Stimulated activated CD4-positive, alpha-beta T cell treated with anti-CD3 and anti-CD28 coated beads, Interleukin-4, amount 100 ng/mL, for 48 hours (primary cell): ENCODE data around the gene LMAN2L.

Source experiments
- DNase-seq, 2 donors: peaks; one replicate each; pipeline ENCODE4 v3.0.0-alpha.2; 2020; ENCODE audit warnings: low read depth in 2 of 2

Gene LMAN2L

GRCh38 chr2:96703021-96703751 lies 36.7 kb downstream of the LMAN2L start:
- DNase-seq, result no peak

- DNase-seq, result no peak
These were observed 37.6 kb downstream of the LMAN2L start for GRCh38 chr2:96702098-96702785.

DNA sequence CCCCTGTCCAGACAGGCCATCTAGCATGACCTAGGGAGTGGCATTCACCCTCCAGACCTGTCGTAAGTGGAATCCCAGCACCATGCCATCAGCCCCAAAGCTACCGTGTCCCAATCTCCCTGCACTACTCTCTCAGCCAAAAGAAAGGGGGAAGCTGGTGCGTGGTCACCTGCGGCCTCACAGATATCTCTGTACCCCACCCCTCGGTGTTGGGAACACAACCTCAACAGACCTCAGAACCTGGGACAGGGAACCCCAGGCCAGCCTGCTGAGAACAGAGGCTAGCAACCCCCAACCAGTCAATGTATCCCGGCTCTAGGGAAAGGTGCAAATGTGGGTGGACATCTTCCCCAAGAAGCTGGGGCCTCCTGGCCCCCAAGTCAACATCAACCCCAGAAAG lies 38.2 kb downstream of the LMAN2L start:
- DNase-seq, result no peak

GRCh38 chr2:96700086-96700485 lies 39.8 kb downstream of the LMAN2L start:
- DNase-seq, result no peak

- no peak for DNase-seq
These were observed 40.2 kb downstream of the LMAN2L start for GRCh38 chr2:96699621-96700020.

- no peak for DNase-seq
These were observed 40.8 kb downstream of the LMAN2L start for GRCh38 chr2:96699021-96699420.

DNA sequence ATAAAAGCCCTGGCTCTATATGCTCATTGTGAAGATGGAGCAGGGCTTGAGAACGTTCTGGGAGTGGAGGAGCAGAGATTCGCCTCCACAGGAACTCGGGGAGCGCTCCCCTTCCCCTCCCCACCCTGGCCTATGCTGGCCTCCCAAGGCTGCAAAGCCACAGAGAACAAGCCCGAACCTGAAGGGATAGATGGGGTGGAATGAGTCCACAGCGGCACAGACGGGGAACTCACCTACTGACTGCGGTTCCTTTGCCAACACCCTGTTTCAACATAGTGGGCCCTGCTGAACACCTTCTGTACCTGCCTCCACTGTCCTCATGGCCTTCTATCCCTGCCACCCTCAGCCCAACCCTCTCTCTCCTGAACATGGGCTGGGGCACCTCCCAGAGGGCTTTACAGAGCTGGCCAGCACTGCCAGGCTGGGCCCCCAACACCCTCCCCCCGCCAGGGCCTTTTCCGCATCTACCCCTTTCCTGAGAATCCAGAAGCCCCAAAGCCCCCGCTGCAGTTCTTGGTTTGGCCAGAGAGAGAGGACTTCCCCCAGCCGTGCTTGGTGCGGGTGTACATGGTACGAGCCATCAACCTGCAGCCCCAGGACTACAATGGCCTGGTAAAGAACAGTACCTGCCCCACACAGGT lies 41.5 kb downstream of the LMAN2L start:
- no peak for DNase-seq

DNA sequence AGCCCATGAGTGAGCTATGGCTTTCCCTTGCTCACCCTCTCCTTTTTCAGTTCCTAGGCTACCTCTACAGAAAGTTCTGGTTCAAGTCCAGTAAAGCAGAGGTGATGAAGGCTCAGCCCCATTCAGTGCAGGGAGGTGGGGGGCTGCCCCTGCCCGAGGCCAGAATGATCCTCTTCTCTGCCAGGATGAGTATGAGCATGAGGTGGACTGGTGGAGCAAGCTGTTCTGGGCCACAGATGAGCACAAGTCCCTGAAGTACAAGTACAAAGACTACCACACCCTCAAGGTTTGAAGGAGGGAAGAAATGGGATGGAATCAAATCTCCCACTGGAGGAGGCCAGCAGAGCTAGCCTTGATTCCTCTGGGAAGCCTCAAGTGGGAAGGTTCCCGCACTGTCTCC lies 42.4 kb downstream of the LMAN2L start:
- no peak for DNase-seq

DNA sequence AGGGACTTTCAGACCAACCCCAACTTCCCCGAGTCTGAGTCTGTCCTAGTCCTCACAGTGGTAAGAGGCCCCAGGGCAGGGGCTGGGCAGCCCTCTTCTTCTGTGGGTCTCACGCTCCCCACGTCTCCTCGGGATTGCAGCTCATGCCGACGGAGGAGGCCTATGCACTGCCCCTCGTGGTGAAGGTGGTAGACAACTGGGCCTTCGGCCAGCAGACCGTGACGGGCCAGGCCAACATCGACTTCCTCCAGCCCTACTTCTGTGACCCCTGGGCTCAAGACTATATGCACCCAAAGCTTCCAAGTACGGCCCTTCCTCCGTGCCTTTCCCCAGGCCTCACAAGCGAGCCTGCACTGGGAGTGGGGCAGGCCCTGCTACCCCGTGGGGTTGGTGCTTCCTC lies 44.3 kb downstream of the LMAN2L start:
- DNase-seq, result no peak

- DNase-seq, result no peak
These were observed 44.9 kb downstream of the LMAN2L start for GRCh38 chr2:96694816-96695455.

DNA sequence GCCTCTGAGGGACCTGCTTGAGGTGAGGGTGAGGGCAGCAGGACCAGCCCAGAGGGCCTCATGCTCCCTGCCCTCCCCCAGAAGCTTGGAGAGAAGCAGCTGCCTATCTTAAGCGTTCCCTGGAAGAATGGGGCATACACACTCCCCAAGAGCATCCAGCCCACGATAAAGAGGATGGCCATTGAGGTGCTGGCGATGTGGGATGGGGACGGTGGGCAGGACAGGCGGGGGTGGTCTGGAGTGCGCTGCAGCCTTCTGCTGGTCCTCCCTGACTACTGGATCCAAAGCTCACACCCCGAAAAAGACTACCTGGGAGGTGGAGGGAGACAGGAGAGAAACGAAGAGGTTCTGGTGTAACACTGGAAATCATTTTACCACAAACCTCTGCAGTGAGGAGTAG lies 45.6 kb downstream of the LMAN2L start:
- DNase-seq, result no peak

DNA sequence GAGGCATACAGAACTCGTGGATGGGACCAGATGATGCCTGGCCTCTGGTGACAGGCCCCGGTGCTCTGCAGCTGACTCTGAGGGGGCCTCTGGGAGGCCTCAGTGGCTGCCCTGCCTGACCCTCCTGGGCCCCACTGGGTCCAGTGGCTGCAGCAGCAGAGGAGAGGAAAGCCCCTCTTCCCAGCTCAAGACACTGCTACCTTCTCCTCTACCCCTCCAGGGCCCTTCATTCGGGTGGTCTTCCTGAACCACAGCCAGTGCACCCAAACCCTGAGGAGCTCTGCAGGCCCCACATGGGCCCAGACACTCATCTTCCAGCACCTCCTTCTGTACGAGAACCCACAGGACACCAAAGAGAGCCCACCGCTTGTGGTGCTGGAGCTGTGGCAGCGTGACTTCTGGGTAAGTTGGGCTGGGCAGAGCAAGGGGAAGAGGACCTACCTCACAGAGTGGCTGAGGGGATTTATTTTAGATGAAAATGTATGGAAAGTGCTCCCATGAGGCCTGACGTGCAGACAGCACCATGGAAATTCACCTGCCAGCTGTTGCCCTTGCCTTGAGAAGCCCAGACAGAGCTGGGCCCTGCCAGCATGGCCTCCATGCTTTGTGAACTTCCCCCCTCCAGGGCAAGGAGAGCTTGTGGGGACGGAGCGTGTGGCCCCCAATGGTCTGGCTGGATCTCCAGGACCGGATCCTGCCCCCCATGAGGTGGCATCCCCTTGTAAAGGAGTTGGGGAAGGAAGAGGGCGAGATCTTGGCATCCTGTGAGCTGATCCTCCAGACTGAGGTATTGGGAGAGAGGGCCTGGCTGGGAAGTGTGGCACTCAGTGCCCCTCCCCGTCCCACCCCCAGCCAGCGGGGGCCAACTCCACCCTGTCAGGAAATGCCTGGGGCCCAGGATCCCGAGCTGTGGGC lies 46.3 kb downstream of the LMAN2L start:
- DNase-seq, result no peak

DNA sequence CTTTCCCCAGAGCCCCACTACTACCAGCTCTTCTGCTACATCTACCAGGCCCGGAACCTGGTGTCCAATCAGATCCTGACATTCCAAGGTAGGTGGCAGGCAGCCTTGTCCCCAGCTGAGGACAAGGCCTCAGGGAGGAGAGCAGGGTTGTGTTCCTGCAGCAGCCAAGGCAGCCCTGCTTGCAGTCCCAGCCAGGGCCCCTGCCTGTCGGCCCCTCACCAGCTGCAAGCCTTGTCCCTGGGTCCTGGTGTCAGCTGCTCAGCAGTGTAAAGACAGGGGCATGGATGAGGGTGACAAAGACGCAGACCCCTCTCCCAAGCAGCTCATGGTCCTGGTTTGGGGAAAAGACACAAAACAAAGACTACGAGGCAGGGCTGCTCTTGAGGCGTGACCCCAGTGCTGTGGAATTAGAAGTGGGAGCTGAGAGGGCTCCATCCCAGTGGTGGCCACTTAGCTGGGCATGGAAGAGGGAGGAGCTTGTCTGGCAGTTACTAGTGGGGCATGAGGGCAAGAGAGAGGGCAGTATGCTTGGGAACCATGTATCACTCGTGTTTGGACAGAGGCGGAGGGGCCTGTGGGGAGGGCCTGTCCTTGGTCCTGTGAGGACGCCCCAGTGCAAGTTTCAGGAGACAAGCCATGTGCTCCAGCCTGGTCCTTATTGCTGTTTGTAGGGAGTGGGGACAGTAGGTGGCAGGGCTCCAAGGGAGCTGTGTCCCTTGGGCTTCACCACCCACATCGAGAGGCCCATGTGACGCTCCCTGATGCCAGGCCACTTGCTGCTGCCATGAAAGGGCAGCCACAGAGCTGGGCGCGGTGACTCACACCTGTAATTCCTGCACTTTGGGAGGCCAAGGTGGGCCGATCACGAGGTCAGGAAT lies 47.5 kb downstream of the LMAN2L start:
- no peak for DNase-seq

DNA sequence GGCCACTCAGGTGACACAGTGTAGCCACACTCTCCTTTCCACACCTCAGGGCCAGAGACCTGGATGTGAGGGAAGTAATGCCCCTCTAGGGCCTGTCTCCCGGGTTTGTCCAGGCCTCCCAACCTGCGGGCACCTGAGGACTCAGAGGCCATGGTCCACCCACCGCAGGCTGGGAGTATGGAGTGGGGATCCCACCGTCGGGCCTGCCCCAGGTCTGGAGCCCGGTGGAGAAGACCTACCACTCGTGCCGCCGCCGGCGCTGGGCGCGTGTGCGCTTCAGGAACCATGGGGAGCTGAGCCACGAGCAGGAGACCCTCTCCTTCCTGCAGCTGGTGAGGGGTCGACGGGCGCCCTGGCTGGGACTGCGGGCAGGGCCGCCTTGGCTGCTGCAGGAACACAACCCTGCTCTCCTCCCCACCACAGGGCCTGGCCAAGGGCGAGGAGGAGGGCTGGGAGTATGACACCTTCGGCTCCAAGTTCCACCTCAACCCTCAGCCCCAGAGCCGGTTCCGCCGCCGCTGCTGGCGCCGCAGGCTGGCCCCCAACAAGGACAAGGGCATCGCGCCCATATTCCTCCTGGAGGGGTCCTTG lies 48.7 kb downstream of the LMAN2L start:
- DNase-seq, result no peak

GRCh38 chr2:96690306-96691021 lies 49.4 kb downstream of the LMAN2L start:
- no peak for DNase-seq

DNA sequence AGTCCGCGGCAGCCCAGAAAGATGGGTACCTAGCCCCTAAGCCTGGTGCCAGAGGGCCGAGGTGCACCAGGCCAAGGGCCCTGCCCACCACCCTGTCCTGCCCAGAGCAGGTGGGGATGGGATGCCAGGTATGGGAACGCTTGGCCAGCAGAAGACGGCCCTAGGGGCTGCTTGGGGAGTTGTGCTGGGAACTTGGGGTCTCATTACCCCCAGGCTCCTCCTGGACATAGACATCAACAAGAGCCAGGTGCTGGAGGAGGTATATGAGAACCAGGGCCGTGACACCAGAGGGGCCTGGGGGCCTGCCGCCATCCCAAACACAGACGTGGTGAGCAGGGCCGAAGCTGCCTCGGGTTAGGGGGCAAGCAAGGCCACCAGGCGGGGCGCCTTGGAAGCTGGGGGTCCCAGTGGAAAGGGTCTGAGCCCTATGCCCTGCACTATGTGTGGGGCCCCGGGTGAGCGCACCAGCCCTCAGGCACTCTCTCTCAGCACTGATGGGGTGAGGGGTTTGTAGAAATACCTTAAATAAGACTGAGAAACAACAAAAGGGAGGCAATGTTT lies 50.4 kb downstream of the LMAN2L start:
- no peak for DNase-seq

- DNase-seq, result no peak
These were observed 51.0 kb downstream of the LMAN2L start for GRCh38 chr2:96688649-96689430.
